Measurements from ENCODE around the gene IL17RE. TPM values are rescaled to one million over a fixed set of nuclear protein-coding genes. Genes with fewer than 3 reads are reported as not detected.

Gene IL17RE
- total and polyA plus RNA-seq, 2 of the 13 experiments (the other 11 are each of a cell fraction or from before 2014, with no cell fraction given), result 14.5 to 24.1 TPM

DNA sequence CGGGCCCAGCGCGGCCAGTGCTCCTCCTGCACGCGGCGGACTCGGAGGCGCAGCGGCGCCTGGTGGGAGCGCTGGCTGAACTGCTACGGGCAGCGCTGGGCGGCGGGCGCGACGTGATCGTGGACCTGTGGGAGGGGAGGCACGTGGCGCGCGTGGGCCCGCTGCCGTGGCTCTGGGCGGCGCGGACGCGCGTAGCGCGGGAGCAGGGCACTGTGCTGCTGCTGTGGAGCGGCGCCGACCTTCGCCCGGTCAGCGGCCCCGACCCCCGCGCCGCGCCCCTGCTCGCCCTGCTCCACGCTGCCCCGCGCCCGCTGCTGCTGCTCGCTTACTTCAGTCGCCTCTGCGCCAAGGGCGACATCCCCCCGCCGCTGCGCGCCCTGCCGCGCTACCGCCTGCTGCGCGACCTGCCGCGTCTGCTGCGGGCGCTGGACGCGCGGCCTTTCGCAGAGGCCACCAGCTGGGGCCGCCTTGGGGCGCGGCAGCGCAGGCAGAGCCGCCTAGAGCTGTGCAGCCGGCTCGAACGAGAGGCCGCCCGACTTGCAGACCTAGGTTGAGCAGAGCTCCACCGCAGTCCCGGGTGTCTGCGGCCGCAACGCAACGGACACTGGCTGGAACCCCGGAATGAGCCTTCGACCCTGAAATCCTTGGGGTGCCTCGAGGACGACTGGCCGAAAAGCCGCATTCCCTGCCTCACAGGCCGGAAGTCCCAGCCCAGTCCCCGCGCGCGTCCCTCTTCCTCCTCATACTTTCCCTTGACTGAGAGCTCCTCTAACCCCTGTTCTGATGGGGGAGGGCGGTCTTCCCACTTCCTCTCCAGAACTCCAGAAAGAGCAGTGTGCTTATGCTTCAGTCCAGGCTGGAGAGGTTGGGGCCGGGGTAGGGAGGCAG is 12.8 kb downstream of the IL17RE start (continued):
- 0 out of 2 replicates have a peak, but pooled peaks have one; percentile 75 for TF ChIP-seq SMAD9 (CRISPR knock-in tag; IDR thresholded peaks at IDR 0.05)
- TF ChIP-seq MATR3 (CRISPR knock-in tag; IDR thresholded peaks at IDR 0.05), result no peak
- TF ChIP-seq ZNF558 (CRISPR knock-in tag; IDR thresholded peaks at IDR 0.05; ENCODE audit: borderline replicate concordance), result peak; percentile 44; the same call in 1 of the 2 replicates
- peak; percentile 14; the same call in 1 of the 2 replicates for TF ChIP-seq HNF4G (IDR thresholded peaks at IDR 0.05; ENCODE audit: borderline replicate concordance, low read depth, low read length)
- no peak for TF ChIP-seq HNF4G (CRISPR knock-in tag; IDR thresholded peaks at IDR 0.05; ENCODE audit: borderline replicate concordance, low read depth)
- TF ChIP-seq ZBTB42 (CRISPR knock-in tag; IDR thresholded peaks at IDR 0.05), result 0 out of 2 replicates have a peak, but pooled peaks have one; percentile 7
- no peak for TF ChIP-seq SMC3 (IDR thresholded peaks at IDR 0.05; ENCODE audit: low read length)
- TF ChIP-seq GPN1 (CRISPR knock-in tag; IDR thresholded peaks at IDR 0.05; ENCODE audit: borderline replicate concordance), result no peak
- TF ChIP-seq, protein P1, sequence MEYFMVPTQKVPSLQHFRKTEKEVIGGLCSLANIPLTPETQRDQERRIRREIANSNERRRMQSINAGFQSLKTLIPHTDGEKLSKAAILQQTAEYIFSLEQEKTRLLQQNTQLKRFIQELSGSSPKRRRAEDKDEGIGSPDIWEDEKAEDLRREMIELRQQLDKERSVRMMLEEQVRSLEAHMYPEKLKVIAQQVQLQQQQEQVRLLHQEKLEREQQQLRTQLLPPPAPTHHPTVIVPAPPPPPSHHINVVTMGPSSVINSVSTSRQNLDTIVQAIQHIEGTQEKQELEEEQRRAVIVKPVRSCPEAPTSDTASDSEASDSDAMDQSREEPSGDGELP (IDR thresholded peaks at IDR 0.05; ENCODE audit: borderline replicate concordance, low read depth), result peak; percentile 52; the same call in 1 of the 2 replicates
- peak; percentile 85; the same call in 1 of the 2 replicates for TF ChIP-seq KDM5B (CRISPR knock-in tag; IDR thresholded peaks at IDR 0.05; ENCODE audit: borderline replicate concordance)
- 0 out of 2 replicates have a peak, but pooled peaks have one; percentile 32 for TF ChIP-seq ZNF292 (CRISPR knock-in tag; IDR thresholded peaks at IDR 0.05; ENCODE audit: borderline replicate concordance, low read depth)
- peak; percentile 85; the same call in 1 of the 2 replicates for TF ChIP-seq KLF15 (CRISPR knock-in tag; IDR thresholded peaks at IDR 0.05; ENCODE audit: borderline replicate concordance)
- TF ChIP-seq, protein P2, sequence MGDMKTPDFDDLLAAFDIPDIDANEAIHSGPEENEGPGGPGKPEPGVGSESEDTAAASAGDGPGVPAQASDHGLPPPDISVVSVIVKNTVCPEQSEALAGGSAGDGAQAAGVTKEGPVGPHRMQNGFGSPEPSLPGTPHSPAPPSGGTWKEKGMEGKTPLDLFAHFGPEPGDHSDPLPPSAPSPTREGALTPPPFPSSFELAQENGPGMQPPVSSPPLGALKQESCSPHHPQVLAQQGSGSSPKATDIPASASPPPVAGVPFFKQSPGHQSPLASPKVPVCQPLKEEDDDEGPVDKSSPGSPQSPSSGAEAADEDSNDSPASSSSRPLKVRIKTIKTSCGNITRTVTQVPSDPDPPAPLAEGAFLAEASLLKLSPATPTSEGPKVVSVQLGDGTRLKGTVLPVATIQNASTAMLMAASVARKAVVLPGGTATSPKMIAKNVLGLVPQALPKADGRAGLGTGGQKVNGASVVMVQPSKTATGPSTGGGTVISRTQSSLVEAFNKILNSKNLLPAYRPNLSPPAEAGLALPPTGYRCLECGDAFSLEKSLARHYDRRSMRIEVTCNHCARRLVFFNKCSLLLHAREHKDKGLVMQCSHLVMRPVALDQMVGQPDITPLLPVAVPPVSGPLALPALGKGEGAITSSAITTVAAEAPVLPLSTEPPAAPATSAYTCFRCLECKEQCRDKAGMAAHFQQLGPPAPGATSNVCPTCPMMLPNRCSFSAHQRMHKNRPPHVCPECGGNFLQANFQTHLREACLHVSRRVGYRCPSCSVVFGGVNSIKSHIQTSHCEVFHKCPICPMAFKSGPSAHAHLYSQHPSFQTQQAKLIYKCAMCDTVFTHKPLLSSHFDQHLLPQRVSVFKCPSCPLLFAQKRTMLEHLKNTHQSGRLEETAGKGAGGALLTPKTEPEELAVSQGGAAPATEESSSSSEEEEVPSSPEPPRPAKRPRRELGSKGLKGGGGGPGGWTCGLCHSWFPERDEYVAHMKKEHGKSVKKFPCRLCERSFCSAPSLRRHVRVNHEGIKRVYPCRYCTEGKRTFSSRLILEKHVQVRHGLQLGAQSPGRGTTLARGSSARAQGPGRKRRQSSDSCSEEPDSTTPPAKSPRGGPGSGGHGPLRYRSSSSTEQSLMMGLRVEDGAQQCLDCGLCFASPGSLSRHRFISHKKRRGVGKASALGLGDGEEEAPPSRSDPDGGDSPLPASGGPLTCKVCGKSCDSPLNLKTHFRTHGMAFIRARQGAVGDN (CRISPR knock-in tag; IDR thresholded peaks at IDR 0.05), result peak; percentile 94
- peak; percentile 36; the same call in 1 of the 2 replicates for TF ChIP-seq GATAD2A (CRISPR knock-in tag; IDR thresholded peaks at IDR 0.05)
- TF ChIP-seq XBP1 (CRISPR knock-in tag; IDR thresholded peaks at IDR 0.05), result no peak
- TF ChIP-seq, protein P3, sequence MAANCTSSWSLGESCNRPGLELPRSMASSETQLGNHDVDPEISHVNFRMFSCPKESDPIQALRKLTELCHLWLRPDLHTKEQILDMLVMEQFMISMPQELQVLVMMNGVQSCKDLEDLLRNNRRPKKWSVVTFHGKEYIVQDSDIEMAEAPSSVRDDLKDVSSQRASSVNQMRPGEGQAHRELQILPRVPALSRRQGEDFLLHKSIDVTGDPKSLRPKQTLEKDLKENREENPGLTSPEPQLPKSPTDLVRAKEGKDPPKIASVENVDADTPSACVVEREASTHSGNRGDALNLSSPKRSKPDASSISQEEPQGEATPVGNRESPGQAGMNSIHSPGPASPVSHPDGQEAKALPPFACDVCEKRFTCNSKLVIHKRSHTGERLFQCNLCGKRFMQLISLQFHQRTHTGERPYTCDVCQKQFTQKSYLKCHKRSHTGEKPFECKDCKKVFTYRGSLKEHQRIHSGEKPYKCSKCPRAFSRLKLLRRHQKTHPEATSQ (CRISPR knock-in tag; IDR thresholded peaks at IDR 0.05; ENCODE audit: borderline replicate concordance), result no peak
- no peak for TF ChIP-seq ZNF432 (CRISPR knock-in tag; IDR thresholded peaks at IDR 0.05; ENCODE audit: borderline replicate concordance)
- no peak; the same call in 1 of the 2 replicates for TF ChIP-seq ZNF256 (CRISPR knock-in tag; conservative IDR thresholded peaks at IDR 0.05)
- no peak for TF ChIP-seq ZNF569 (CRISPR knock-in tag; IDR thresholded peaks at IDR 0.05; ENCODE audit: borderline replicate concordance)
- TF ChIP-seq ZNF317 (CRISPR knock-in tag; IDR thresholded peaks at IDR 0.05), result no peak
- TF ChIP-seq, protein P4, sequence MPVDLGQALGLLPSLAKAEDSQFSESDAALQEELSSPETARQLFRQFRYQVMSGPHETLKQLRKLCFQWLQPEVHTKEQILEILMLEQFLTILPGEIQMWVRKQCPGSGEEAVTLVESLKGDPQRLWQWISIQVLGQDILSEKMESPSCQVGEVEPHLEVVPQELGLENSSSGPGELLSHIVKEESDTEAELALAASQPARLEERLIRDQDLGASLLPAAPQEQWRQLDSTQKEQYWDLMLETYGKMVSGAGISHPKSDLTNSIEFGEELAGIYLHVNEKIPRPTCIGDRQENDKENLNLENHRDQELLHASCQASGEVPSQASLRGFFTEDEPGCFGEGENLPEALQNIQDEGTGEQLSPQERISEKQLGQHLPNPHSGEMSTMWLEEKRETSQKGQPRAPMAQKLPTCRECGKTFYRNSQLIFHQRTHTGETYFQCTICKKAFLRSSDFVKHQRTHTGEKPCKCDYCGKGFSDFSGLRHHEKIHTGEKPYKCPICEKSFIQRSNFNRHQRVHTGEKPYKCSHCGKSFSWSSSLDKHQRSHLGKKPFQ (CRISPR knock-in tag; IDR thresholded peaks at IDR 0.05; ENCODE audit: insufficient replicate concordance), result peak; percentile 87

All from HepG2 (cell line).